ENCODE data around the gene BNIP3.

BNIP3 gene

GRCh38 chr10:131972474-131973071, 9.2 kb downstream of the BNIP3 start:
- Histone ChIP-seq H3K4me3 (ENCODE audit: insufficient read length, low read depth) (no peak overlapping the region), H3K27me3 (ENCODE audit: insufficient read depth, insufficient read length) (no peaks in the 10 kb centered on the region), H3K36me3 (ENCODE audit: insufficient read depth, insufficient read length, low read length) (peaks cover 48% of the 10 kb centered on the region), H3K9ac (ENCODE audit: insufficient read length, low read depth) (no peak overlapping the region), H3K9me3 (ENCODE audit: insufficient read depth, low read length) (no peaks in the 10 kb centered on the region), H3K4me1 (ENCODE audit: insufficient read depth, insufficient read length) (no peaks in the 10 kb centered on the region)
- TF ChIP-seq ZNF274 (IDR thresholded peaks at IDR 0.05; ENCODE audit: low read depth, low read length) (no peak), YY1 (IDR thresholded peaks at IDR 0.05; ENCODE audit: insufficient read depth, insufficient read length) (no peak), SUZ12 (IDR thresholded peaks at IDR 0.05; ENCODE audit: extremely low read depth, insufficient read depth, insufficient read length) (no peak)
- DNase-seq (ENCODE audit: low read depth, low spot score): no peak

- peaks cover 49% of the 10 kb centered on the region for H3K36me3 ChIP-seq (ENCODE audit: insufficient read depth, insufficient read length, low read length)
- H3K9ac ChIP-seq (ENCODE audit: insufficient read length, low read depth): no peak overlapping the region
These were observed 10.1 kb downstream of the BNIP3 start for GRCh38 chr10:131971591-131971990.

GRCh38 chr10:131970946-131971345, 10.8 kb downstream of the BNIP3 start:
- no peak overlapping the region for H3K9ac ChIP-seq (ENCODE audit: insufficient read length, low read depth)
- TF ChIP-seq ZNF274 (IDR thresholded peaks at IDR 0.05; ENCODE audit: low read depth, low read length): no peak
- no peak for TF ChIP-seq SUZ12 (IDR thresholded peaks at IDR 0.05; ENCODE audit: extremely low read depth, insufficient read depth, insufficient read length)
- no peak for TF ChIP-seq YY1 (IDR thresholded peaks at IDR 0.05; ENCODE audit: insufficient read depth, insufficient read length)
- no peaks in the 10 kb centered on the region for H3K4me1 ChIP-seq (ENCODE audit: insufficient read depth, insufficient read length)
- peaks cover 51% of the 10 kb centered on the region for H3K36me3 ChIP-seq (ENCODE audit: insufficient read depth, insufficient read length, low read length)
- no peaks in the 10 kb centered on the region for H3K27me3 ChIP-seq (ENCODE audit: insufficient read depth, insufficient read length)
- H3K4me3 ChIP-seq (ENCODE audit: insufficient read length, low read depth): no peak overlapping the region
- no peaks in the 10 kb centered on the region for H3K9me3 ChIP-seq (ENCODE audit: insufficient read depth, low read length)
- DNase-seq (ENCODE audit: low read depth, low spot score): no peak

More at GRCh38 chr10:131971591-131971990, 10.1 kb downstream of the BNIP3 start:
- no peaks in the 10 kb centered on the region for H3K4me1 ChIP-seq (ENCODE audit: insufficient read depth, insufficient read length)
- no peak overlapping the region for H3K4me3 ChIP-seq (ENCODE audit: insufficient read length, low read depth)
- H3K9me3 ChIP-seq (ENCODE audit: insufficient read depth, low read length): no peaks in the 10 kb centered on the region
- no peaks in the 10 kb centered on the region for H3K27me3 ChIP-seq (ENCODE audit: insufficient read depth, insufficient read length)
- no peak for DNase-seq (ENCODE audit: low read depth, low spot score)
- TF ChIP-seq SUZ12 (IDR thresholded peaks at IDR 0.05; ENCODE audit: extremely low read depth, insufficient read depth, insufficient read length) (no peak), YY1 (IDR thresholded peaks at IDR 0.05; ENCODE audit: insufficient read depth, insufficient read length) (no peak), ZNF274 (IDR thresholded peaks at IDR 0.05; ENCODE audit: low read depth, low read length) (no peak)

GRCh38 chr10:131968949-131969348, 12.8 kb downstream of the BNIP3 start:
- Histone ChIP-seq H3K4me3 (ENCODE audit: insufficient read length, low read depth) (no peak overlapping the region), H3K9ac (ENCODE audit: insufficient read length, low read depth) (no peak overlapping the region), H3K9me3 (ENCODE audit: insufficient read depth, low read length) (no peaks in the 10 kb centered on the region), H3K36me3 (ENCODE audit: insufficient read depth, insufficient read length, low read length) (peaks cover 51% of the 10 kb centered on the region), H3K4me1 (ENCODE audit: insufficient read depth, insufficient read length) (no peaks in the 10 kb centered on the region), H3K27me3 (ENCODE audit: insufficient read depth, insufficient read length) (no peaks in the 10 kb centered on the region)
- DNase-seq (ENCODE audit: low read depth, low spot score): no peak
- TF ChIP-seq SUZ12 (IDR thresholded peaks at IDR 0.05; ENCODE audit: extremely low read depth, insufficient read depth, insufficient read length) (no peak), ZNF274 (IDR thresholded peaks at IDR 0.05; ENCODE audit: low read depth, low read length) (no peak), YY1 (IDR thresholded peaks at IDR 0.05; ENCODE audit: insufficient read depth, insufficient read length) (no peak)

- H3K9ac ChIP-seq (ENCODE audit: insufficient read length, low read depth): no peak overlapping the region
- H3K36me3 ChIP-seq (ENCODE audit: insufficient read depth, insufficient read length, low read length): peaks cover 29% of the 10 kb centered on the region
- no peaks in the 10 kb centered on the region for H3K9me3 ChIP-seq (ENCODE audit: insufficient read depth, low read length)
- no peak overlapping the region for H3K4me3 ChIP-seq (ENCODE audit: insufficient read length, low read depth)
- no peak for TF ChIP-seq ZNF274 (IDR thresholded peaks at IDR 0.05; ENCODE audit: low read depth, low read length)
- TF ChIP-seq SUZ12 (IDR thresholded peaks at IDR 0.05; ENCODE audit: extremely low read depth, insufficient read depth, insufficient read length): no peak
- no peak for TF ChIP-seq YY1 (IDR thresholded peaks at IDR 0.05; ENCODE audit: insufficient read depth, insufficient read length)
- no peak for DNase-seq (ENCODE audit: low read depth, low spot score)
- peaks cover 8% of the 10 kb centered on the region for H3K4me1 ChIP-seq (ENCODE audit: insufficient read depth, insufficient read length)
- no peaks in the 10 kb centered on the region for H3K27me3 ChIP-seq (ENCODE audit: insufficient read depth, insufficient read length)
These were observed 17.4 kb downstream of the BNIP3 start for GRCh38 chr10:131964298-131964697.

- no peak overlapping the region for H3K4me3 ChIP-seq (ENCODE audit: insufficient read length, low read depth)
- H3K27me3 ChIP-seq (ENCODE audit: insufficient read depth, insufficient read length): no peaks in the 10 kb centered on the region
- no peaks in the 10 kb centered on the region for H3K9me3 ChIP-seq (ENCODE audit: insufficient read depth, low read length)
- TF ChIP-seq YY1 (IDR thresholded peaks at IDR 0.05; ENCODE audit: insufficient read depth, insufficient read length) (no peak), ZNF274 (IDR thresholded peaks at IDR 0.05; ENCODE audit: low read depth, low read length) (no peak), SUZ12 (IDR thresholded peaks at IDR 0.05; ENCODE audit: extremely low read depth, insufficient read depth, insufficient read length) (no peak)
- no peak for DNase-seq (ENCODE audit: low read depth, low spot score)
- no peak overlapping the region for H3K9ac ChIP-seq (ENCODE audit: insufficient read length, low read depth)
- peaks cover 8% of the 10 kb centered on the region for H3K4me1 ChIP-seq (ENCODE audit: insufficient read depth, insufficient read length)
- H3K36me3 ChIP-seq (ENCODE audit: insufficient read depth, insufficient read length, low read length): peaks cover 27% of the 10 kb centered on the region
These were observed 17.9 kb downstream of the BNIP3 start for GRCh38 chr10:131963811-131964210.

- H3K4me1 ChIP-seq (ENCODE audit: insufficient read depth, insufficient read length): peaks cover 8% of the 10 kb centered on the region
- DNase-seq (ENCODE audit: low read depth, low spot score): no peak
- no peaks in the 10 kb centered on the region for H3K9me3 ChIP-seq (ENCODE audit: insufficient read depth, low read length)
- TF ChIP-seq YY1 (IDR thresholded peaks at IDR 0.05; ENCODE audit: insufficient read depth, insufficient read length) (no peak), ZNF274 (IDR thresholded peaks at IDR 0.05; ENCODE audit: low read depth, low read length) (no peak), SUZ12 (IDR thresholded peaks at IDR 0.05; ENCODE audit: extremely low read depth, insufficient read depth, insufficient read length) (no peak)
- H3K4me3 ChIP-seq (ENCODE audit: insufficient read length, low read depth): no peak overlapping the region
- H3K27me3 ChIP-seq (ENCODE audit: insufficient read depth, insufficient read length): no peaks in the 10 kb centered on the region
- peaks cover 26% of the 10 kb centered on the region for H3K36me3 ChIP-seq (ENCODE audit: insufficient read depth, insufficient read length, low read length)
- no peak overlapping the region for H3K9ac ChIP-seq (ENCODE audit: insufficient read length, low read depth)
These were observed 18.4 kb downstream of the BNIP3 start for GRCh38 chr10:131963350-131963749.
